GM21390 (cell line): ENCODE data around the gene PTGES3.
"Not testable (repeated sequence)": the region's sequence is repeated elsewhere in the genome, so short reads cannot be mapped to it uniquely, and the experiment has no call there.

Experiments
- ATAC-seq: cut with Tn5 transposase; IDR thresholded peaks from one replicate; pipeline ENCODE4 v1.9.1; 2021; ENCODE audit not compliant: unreplicated experiment

PTGES3 gene

GRCh38 chr12:56688129-56688845 is at the start of gene PTGES3:
TSS of gene PTGES3 (minus strand) at chr12:56688284. CDS start at chr12:56687999, 285 bp downstream.
- ATAC-seq = peak; percentile 53

GRCh38 chr12:56728139-56728861 is 40.2 kb upstream of the PTGES3 start:
- ATAC-seq = no peak

GRCh38 chr12:56726196-56726675 is 38.2 kb upstream of the PTGES3 start:
- not testable (repeated sequence) for ATAC-seq

GRCh38 chr12:56725723-56726102 is 37.6 kb upstream of the PTGES3 start:
- no peak for ATAC-seq

DNA sequence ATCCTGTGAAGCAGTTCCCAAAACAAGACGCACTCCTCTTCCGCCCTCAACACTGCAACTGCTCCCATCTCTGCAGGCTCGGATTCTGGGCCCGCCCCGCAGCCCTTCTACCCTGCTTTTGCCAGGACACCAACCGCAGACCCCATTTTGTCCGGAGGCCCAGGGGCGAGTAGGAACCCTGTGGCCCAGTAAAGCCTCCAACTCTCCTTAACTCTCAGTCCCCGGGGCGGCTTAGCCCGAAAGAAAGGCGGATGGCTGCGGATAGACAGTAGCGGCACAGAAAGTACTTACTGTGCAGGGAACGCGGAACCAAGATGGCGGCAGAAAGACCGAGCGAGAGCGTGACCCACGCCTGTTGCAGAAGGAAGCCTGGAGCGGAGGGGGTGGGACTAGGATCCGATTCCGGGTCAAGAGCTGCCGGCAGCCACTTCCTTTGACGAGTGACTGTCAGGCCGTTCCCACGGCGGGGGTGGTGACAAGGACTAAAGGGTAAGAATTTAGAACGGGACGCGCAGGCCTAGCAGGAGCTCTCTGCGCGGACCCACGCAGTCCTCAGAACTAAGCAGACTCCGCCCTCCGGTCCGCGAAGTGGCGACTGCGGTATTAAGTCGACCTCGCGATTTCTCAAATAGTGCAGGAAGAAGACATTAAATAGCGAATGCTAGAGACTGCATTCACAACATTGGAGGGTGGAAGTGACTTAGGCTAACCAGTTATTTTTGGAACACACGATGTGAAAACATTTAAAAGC is 37.1 kb upstream of the PTGES3 start, which contains the start of gene NACA:
TSS of gene NACA (minus strand) at position 328 of the 751 bp plus-strand sequence. CDS start 778 bp downstream, outside the sequence.
- peak; percentile 94 for ATAC-seq

DNA sequence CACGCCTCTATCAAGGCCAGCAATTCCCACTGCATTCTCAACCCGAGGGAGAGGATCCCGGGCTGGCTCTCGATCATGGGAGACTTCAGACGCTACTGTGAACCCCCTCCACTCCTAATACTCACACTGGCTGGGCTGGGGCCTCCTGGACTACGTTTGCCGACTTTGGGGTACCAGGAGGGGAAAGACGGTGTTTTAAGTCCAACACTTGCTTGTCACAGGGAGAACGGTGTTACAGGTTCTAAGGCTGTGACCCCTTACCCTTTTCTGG is 36.6 kb upstream of the PTGES3 start:
- ATAC-seq = no peak

DNA sequence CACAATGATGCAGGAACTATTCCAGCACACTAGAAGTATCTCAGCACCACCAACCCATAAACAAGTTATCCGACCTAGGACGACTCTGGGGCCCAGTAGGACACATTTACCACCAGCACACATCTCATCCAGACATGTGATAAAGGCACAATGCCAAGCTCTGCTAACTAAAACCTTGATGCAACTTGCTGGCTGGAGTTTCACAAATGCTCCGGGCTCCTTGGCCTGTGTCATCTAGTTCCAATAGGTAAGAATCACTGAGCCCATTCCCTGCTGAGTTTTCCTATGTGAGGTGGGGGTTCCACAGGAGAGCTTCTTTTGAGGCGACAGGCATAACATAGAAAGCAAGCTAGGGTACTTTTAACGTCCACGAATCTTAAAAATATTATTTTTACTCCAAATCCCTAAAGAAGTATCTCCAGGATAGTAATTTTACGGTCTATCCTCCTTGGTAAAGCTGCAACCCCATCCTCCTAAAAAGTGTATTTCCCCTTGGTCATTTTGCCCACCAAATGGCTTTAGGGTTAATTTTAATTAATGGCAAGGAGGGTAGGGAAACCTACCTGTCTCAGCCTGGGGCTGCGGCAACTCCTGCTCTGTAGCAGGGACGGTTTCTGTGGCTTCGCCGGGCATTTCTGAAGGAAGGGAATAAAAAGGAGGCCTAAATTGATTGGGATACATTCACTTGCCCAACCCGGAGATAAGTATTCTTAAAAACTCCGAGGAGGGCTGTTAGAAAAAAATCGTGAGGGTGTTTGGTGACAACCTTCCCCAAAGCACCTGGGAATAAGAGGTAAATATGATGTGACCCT is 36.0 kb upstream of the PTGES3 start:
- no peak for ATAC-seq

DNA sequence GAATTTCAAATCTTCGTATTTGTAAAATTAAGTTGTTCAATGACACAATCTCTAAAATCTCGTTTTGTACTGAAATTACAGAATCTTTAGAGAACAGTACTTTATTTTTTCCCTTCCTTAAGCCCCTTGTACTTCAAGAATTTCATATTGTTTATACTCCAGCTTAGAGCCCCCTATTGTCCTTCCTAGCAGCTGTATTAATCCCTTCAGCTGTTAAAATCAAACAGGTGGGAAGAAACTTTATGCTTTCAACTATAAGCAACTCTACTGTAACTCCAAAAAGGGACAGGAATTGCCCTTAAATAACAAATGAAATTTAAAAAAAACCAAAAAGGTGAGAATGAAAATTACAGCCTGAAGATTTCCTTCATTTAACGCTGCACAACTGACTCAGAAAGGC is 35.3 kb upstream of the PTGES3 start:
- ATAC-seq = no peak

GRCh38 chr12:56722832-56723231 is 34.7 kb upstream of the PTGES3 start:
- ATAC-seq = no peak

GRCh38 chr12:56721721-56722120 is 33.6 kb upstream of the PTGES3 start:
- ATAC-seq = no peak

GRCh38 chr12:56721216-56721615 is 33.1 kb upstream of the PTGES3 start:
- ATAC-seq = no peak

- ATAC-seq = no peak
Observed at GRCh38 chr12:56720731-56721151, 32.7 kb upstream of the PTGES3 start.

GRCh38 chr12:56719056-56719455 is 31.0 kb upstream of the PTGES3 start:
- ATAC-seq = no peak

DNA sequence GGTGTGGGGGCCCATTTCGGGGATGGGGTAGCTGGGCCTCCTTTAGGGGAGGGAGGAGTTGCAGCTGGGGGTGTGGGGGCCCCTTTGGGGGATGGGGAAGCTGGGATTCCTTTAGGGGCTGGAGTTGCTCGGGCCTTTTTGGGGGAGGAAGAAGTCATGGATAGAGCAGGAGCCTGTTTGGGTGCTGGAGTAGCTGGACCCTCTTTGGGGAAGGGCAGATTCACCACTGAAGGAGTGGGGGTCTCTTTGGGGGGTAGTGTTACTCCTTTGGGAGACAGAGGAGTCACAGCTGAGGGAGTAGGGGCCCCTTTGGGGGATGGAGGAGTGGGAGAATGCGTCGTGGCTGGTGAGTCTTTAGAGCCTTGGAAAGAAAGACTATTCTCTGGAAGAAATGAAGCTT is 30.6 kb upstream of the PTGES3 start:
- ATAC-seq = no peak

- ATAC-seq = no peak
Observed at GRCh38 chr12:56718149-56718548, 30.1 kb upstream of the PTGES3 start.

- no peak for ATAC-seq
Observed at GRCh38 chr12:56716933-56717880, 29.1 kb upstream of the PTGES3 start.

GRCh38 chr12:56716458-56716857 is 28.4 kb upstream of the PTGES3 start:
- ATAC-seq = no peak

- ATAC-seq = no peak
Observed at GRCh38 chr12:56715798-56716197, 27.7 kb upstream of the PTGES3 start.

- no peak for ATAC-seq
Observed at GRCh38 chr12:56714431-56714929, 26.4 kb upstream of the PTGES3 start.

- ATAC-seq = no peak
Observed at GRCh38 chr12:56713345-56713744, 25.3 kb upstream of the PTGES3 start.
